T-helper 1 cell treated with Interleukin-12 subunit alpha and Interleukin-12 subunit beta and Interleukin-4 antibody, amounts not matched to agents 30 ng/mL and 1 ng/mL, for 36 hours (primary cell): ENCODE data around the gene MORN1. TPM values are rescaled to one million over a fixed set of nuclear protein-coding genes. Genes with fewer than 3 reads are reported as not detected.
"Not testable (repeated sequence)": the region's sequence is repeated elsewhere in the genome, so short reads cannot be mapped to it uniquely, and the experiment has no call there.

Source experiments
- intact Hi-C: fragments of 100-400 bp; cut with micrococcal nuclease; formaldehyde crosslinking; loops from one replicate; pipeline ENCODE4 v1.15.1; 2024
- total RNA-seq: library from RNA; stranded (reverse); gene quantifications from 2 replicates; pipeline ENCODE4 v1.2.3, GENCODE V29; 2022

Gene MORN1
- total RNA-seq, 1 donor from 2014 or later: 7.8 TPM

DNA sequence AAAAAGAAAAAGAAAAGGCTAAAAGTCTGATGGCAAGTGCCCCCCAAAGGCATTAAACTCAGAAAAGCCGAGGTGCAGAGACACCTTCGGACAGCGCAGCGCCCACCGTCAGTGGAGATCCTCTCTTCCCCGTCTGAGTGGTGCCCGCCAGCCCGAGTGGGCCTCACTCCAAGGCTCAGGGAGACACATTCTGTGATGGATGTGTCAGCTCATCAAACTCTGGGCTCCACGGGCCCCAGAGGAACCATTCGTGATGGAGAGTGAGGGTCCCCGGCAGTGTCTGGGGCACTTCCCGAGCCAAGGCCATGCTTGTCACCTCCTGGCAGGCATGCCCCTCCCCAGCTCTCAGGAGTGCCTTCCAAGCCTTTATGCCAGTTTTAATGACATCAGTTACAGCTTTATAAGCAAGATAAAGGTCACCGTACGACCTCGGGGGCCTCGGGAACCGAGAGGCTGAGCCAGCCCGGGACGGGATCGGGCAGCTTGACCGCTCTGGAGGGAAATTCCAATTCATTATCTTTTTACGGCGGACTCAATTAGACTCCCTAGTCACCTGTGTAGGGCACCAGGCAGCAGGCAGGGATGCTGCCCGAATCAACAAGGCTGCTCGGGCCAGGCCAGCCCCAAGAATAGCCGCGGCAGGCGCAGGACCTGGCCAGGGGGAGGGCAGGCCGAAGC, 49.5 kb downstream of the MORN1 start:
- intact Hi-C loops: no loop called here

GRCh38 chr1:2340918-2341254, 50.5 kb downstream of the MORN1 start:
- intact Hi-C loops: no loop called here

GRCh38 chr1:2340086-2340917, 51.1 kb downstream of the MORN1 start:
- intact Hi-C loops: no loop called here

GRCh38 chr1:2339206-2340085, 51.9 kb downstream of the MORN1 start:
- intact Hi-C loops: no loop called here

DNA sequence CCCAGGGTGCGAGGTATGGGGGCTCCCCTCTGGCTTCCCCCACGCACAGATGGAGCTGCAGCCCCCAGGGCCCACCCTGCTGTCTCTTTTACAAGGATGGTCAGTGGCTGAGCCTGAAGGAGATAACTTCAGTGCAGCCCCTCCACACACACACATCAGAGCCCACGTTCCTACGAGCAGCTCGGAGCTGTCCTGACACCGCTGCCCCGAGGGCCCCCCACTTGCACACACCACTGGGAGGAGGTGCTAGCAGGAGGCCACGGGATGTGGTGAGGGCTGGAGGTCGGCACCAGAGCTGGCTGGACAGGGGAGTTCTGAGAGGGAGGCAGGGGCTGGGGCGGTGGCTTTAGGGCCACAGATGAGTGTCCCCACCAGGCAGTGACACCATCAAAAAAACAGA, 53.9 kb downstream of the MORN1 start:
- intact Hi-C loops: no loop called here

DNA sequence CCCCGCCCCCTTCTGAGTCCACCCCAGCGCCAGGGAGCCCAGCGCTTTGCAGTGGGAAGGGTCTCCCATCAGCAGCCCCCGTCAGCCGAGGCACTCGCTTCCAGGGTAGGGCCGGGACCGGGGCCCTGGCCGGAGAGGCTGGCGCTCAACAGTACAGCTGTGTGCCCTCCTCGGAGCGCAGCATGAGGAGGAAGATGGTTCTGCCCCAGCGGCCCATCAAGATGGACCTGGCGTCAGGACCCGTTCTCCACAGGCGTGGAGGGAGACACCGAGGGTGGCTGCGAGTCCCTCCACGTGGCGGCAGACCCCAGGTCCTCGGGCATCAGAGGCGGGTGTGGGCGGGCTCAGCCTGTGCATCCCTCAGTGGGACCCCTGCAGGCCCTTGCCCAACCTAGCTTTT, 54.3 kb downstream of the MORN1 start:
- intact Hi-C loops: no loop called here

GRCh38 chr1:2336499-2336898, 54.9 kb downstream of the MORN1 start:
- intact Hi-C loops: no loop called here

GRCh38 chr1:2335721-2336455, 55.5 kb downstream of the MORN1 start:
- intact Hi-C loops: no loop called here

GRCh38 chr1:2334883-2335534, 56.3 kb downstream of the MORN1 start:
- intact Hi-C loops: no loop called here

- intact Hi-C loops: no loop called here
These were observed 57.0 kb downstream of the MORN1 start for GRCh38 chr1:2334366-2334765.

- intact Hi-C loops: not testable (repeated sequence)
These were observed 59.8 kb downstream of the MORN1 start for GRCh38 chr1:2331580-2331979.

DNA sequence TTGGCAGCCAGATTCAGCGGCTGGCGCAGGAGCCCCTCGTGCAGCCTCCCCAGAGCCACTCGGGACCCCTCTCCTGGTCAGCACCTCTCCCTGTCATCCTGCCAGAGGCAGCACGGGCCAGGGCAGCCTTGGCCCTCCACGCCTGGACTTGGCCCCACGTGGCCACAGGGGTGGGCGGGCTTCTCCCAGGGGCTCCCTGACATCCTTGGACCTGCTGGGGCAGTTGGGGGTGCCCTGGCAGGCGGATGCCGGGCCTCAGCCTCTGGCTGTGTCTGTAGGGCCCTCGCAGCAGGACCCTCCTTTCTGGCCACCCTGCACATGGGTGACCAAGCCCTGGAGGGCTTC, 60.2 kb downstream of the MORN1 start:
- intact Hi-C loops: no loop called here

DNA sequence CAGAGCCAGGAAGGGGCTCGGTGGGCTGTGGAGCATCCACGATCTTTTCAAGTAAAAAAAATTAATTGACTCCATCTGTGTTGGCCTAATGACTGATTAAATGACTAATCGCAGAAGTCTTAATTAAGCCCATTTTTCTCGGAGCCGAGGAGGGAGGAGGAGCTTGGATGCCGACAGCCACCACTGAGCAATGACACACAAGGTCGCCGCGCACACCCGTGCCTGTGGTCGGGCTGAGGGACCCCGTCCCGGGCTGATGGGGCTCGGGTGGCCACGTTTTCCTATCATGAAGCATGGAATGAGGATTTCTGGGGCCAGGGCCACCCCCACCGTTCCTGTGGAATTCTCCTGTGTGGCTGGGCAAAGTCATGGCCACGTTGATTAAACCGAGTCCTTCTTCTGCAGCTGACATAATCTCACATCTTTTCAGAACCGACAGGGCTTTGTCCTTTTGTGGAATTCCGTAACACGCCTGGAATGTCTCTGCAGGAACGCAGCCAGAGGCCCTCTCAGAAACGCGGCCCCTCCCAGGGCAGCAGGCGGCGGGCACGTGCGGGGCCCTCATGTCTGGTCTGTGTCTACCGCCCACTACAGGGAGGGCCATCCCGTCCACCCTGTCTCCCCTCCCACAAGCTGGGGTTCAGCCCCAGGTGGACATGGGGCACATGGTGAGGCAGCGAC, 60.7 kb downstream of the MORN1 start:
- intact Hi-C loops: no loop called here

DNA sequence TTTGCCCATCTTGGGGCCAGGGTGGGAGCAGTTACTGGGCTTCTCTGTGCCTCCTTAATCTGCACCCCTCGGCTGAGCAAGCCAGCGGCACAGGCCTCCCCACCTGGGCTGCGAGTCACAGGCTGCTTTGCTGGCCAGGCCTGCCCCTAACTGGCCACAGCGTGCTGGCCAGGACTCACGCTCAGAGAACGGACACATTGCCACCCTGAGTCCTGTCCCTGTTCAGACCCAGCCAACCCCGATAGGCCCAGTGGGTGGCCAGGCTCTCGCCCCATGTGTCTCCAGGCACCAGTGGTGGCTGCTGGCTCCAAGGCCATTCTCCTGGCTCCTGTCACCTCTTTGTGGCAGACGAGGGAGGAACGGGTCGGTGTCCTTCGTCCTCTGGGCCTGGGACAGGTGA, 61.3 kb downstream of the MORN1 start:
- intact Hi-C loops: no loop called here

DNA sequence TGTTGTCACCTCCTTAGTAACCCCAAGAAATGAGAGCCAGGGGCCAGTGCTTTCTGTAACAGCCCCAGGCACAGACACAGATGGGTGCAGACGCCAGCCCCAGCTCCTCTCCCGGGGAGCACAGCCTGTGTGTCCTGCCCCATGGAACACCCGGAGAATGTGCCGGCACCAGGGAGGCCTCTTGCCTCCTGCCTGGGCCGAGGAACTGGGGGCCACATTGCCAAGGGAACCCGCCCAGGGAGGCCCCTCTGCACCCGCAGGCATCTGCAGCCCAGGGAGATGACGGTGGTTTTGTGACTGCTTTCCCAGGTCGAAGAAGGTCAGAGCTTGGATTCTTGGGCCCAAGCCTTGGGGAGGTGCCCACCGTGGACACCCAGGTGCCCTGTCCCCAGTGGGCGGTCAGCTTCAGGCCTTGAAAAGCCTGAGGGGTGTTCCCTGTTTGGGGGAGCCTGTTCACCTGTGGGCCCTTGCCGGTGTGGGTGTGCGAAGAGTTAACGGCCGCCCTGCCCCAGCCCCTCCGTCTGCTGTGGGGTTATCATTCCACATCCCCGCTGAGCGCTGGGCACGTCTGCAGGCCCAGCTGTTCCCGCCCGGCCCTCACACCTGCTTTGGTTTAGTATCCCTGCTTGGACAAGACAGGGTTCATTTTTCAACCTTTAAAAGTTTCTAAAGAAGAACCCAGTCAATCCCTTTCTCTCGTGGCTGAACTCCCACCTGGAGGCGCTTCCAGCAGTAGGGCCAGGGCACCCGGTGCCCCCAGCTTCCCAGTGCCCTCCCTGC, 62.5 kb downstream of the MORN1 start:
- intact Hi-C loops: no loop called here

DNA sequence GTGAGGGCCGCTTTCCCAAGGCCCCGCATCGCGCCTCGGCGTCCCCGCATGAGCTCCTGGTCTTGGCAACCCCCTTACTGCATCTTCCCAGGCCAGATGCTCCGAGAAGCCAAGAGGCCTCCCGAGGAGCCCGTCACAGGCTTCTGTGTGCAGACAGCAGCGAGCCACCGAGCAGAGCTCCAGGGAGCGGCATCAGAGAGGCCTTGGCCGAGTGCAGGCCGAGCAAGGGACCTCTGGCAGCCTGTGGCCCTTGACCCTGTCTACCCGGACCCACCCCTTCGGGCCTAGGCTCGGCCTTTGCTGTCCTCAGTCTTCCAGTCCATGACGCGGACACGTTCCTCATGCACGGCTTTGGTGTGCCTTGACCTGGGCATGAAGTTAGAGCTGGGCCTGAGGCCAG, 63.5 kb downstream of the MORN1 start:
- intact Hi-C loops: no loop called here

DNA sequence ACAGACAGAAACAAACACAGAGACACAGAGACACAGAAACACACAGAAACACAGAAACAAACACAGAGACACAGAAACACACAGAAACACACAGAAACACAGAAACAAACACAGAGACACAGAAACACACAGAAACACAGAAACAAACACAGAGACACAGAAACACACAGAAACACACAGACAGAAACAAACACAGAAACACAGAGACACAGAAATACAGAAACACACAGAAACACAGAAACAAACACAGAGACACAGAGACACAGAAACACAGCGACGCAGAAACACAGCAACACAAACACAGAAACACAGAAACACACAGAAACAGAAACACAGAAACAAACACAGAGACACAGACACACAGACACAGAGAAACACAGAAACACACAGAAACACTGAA, 64.2 kb downstream of the MORN1 start:
- intact Hi-C loops: not testable (repeated sequence)

GRCh38 chr1:2326524-2326923, 64.8 kb downstream of the MORN1 start:
- intact Hi-C loops: no loop called here

- intact Hi-C loops: no loop called here
These were observed 66.6 kb downstream of the MORN1 start for GRCh38 chr1:2324553-2325366.
